PC-3 (cell line): ENCODE data around the gene RGS8. TPM values are rescaled to one million over a fixed set of nuclear protein-coding genes. Genes with fewer than 3 reads are reported as not detected.

Experiments used
- ATAC-seq: fragments of 200-7000 bp; cut with Tn5 transposase; 2 replicates; pipeline ENCODE4 v1.9.1; 2020; ENCODE audit warnings: mild to moderate bottlenecking, moderate library complexity
- BruUV-seq: library from RNA; stranded (reverse); fragments of 400-500 nt; replicated peaks from 2 replicates; lab custom pipeline; 2021; lab: Mats Ljungman, UMichigan
- CTCF ChIA-PET: fragments of 300-600 bp; sonication (Branson Sonifier 250); formaldehyde crosslinking; loops from one replicate; lab custom pipeline; 2022; ENCODE audit warnings: antibody characterized with exemption; lab: Charles Lee
- POLR2A ChIA-PET: fragments of 300-600 bp; sonication (Branson Sonifier 250); formaldehyde crosslinking; loops from one replicate; lab custom pipeline; 2022; ENCODE audit warnings: antibody characterized with exemption; ENCODE audit not compliant: unreplicated experiment; lab: Charles Lee
- DNase-seq: peaks from one replicate; pipeline ENCODE4 v3.0.0-alpha.2; 2015
- H2AFZ ChIP-seq: fragments of 300-600 bp; sonication (generic); 2 replicates; pipeline ENCODE4 v1.6.0; 2016; ENCODE audit warnings: antibody characterized with exemption, low read length
- H3F3A ChIP-seq: fragments of 300-600 bp; sonication (generic); one replicate; pipeline ENCODE4 v1.6.0; 2017; ENCODE audit warnings: antibody characterized with exemption, low read length, control low read depth, mild to moderate bottlenecking; ENCODE audit not compliant: unreplicated experiment
- H3K27ac ChIP-seq: fragments of 300-600 bp; sonication (generic); 2 replicates; pipeline ENCODE4 v1.5.1; 2016; ENCODE audit warnings: mild to moderate bottlenecking, low read length
- H3K27me3 ChIP-seq: fragments of 300-600 bp; sonication (generic); 2 replicates; pipeline ENCODE4 v1.6.1; 2016; ENCODE audit warnings: low read length, mixed read lengths
- H3K36me3 ChIP-seq: fragments of 300-600 bp; sonication (generic); 2 replicates; pipeline ENCODE4 v1.6.1; 2016; ENCODE audit warnings: low read depth, mixed run types, low read length, mixed read lengths
- H3K4me1 ChIP-seq: fragments of 300-600 bp; sonication (generic); 2 replicates; pipeline ENCODE4 v1.5.1; 2016; ENCODE audit warnings: low read length; ENCODE audit not compliant: insufficient read depth
- H3K4me2 ChIP-seq: fragments of 300-600 bp; sonication (generic); 2 replicates; pipeline ENCODE4 v1.6.0; 2016; ENCODE audit warnings: low read length
- H3K4me3 ChIP-seq: fragments of 300-600 bp; sonication (generic); 2 replicates; pipeline ENCODE4 v1.5.1; 2016; ENCODE audit warnings: mild to moderate bottlenecking, low read length, mixed read lengths
- H3K79me2 ChIP-seq: fragments of 300-600 bp; sonication (generic); 2 replicates; pipeline ENCODE4 v1.6.1; 2017; ENCODE audit warnings: low read length, mixed read lengths
- H3K9ac ChIP-seq: fragments of 300-600 bp; sonication (generic); 2 replicates; pipeline ENCODE4 v1.6.0; 2016; ENCODE audit warnings: mild to moderate bottlenecking, low read length
- H3K9me2 ChIP-seq: fragments of 300-600 bp; sonication (generic); replicated peaks from 2 replicates; pipeline ENCODE4 v1.6.1; 2016; ENCODE audit warnings: mixed run types, low read length, mixed read lengths
- H3K9me3 ChIP-seq: fragments of 300-600 bp; sonication (generic); 2 replicates; pipeline ENCODE4 v1.6.1; 2016; ENCODE audit warnings: low read length, mixed read lengths
- H4K20me1 ChIP-seq: fragments of 300-600 bp; sonication (generic); 2 replicates; pipeline ENCODE4 v1.6.1; 2016; ENCODE audit warnings: low read length, mixed read lengths
- EZH2 ChIP-seq: fragments of 300-600 bp; sonication (generic); IDR thresholded peaks from one replicate; pipeline ENCODE4 v1.6.1; 2017; ENCODE audit warnings: antibody characterized with exemption, mild to moderate bottlenecking, low read length; ENCODE audit not compliant: unreplicated experiment
- EZH2phosphoT487 ChIP-seq: fragments of 300-600 bp; sonication (generic); IDR thresholded peaks from 2 replicates; pipeline ENCODE4 v1.6.1; 2018; ENCODE audit warnings: mild to moderate bottlenecking, antibody characterized with exemption, low read length, borderline replicate concordance
- intact Hi-C: fragments of 100-400 bp; cut with micrococcal nuclease; formaldehyde crosslinking; loops from 2 replicates; pipeline ENCODE4 v1.9.0; 2023
- total RNA-seq: library from RNA; depleted of rRNA; stranded (reverse); fragments of >200 nt; gene quantifications from 2 replicates; pipeline ENCODE4 v1.2.3, GENCODE V29; 2014
- TF ChIP-seq, protein P1 (sequence below): fragments of 300-600 bp; sonication (generic); conservative IDR thresholded peaks from 2 replicates; pipeline ENCODE4 v1.5.1; 2017; ENCODE audit warnings: antibody characterized with exemption, low read depth, mild to moderate bottlenecking, low read length

The RGS8 gene
- total RNA-seq, 1 experiment from 2014 or later: not detected

DNA sequence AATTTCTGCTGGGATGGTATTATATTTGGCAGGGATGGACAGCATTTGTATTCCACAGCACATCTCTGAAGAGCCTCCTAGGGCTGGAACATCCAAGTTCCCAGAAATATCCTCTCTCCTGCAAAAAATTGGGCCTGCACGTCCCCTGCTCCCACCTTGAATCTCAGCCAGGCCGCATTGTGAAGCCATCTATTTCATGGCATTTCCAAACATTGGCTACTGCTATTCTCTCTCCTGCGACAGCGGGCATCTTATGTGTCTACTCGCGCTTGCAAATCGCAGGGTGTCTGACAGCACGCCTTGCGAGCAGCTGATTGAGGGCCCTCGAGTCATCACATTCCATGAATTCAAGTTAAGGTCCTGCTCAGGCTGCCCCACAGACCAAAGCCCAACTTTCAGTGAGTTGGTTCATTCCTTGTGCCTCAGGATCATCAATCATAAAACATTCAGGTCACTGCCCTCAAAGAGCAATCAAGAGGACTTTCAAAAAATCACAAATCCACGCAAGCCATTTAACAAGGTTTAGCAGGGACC, 15.8 kb downstream of the RGS8 start:
- no peak overlapping the region for H3K9ac ChIP-seq
- H3K4me1 ChIP-seq: no peaks in the 10 kb centered on the region
- no peak overlapping the region for H3K4me2 ChIP-seq
- H2AFZ ChIP-seq: no peak overlapping the region
- H3K9me3 ChIP-seq: no peaks in the 10 kb centered on the region
- no peaks in the 10 kb centered on the region for H4K20me1 ChIP-seq
- H3K4me3 ChIP-seq: no peak overlapping the region
- H3K79me2 ChIP-seq: no peaks in the 10 kb centered on the region
- H3F3A ChIP-seq: no peaks in the 10 kb centered on the region
- intact Hi-C loops: no loop called here
- no peak overlapping the region for H3K27ac ChIP-seq
- ATAC-seq (no peak), DNase-seq (no peak)
- H3K36me3 ChIP-seq: no peaks in the 10 kb centered on the region
- no peaks in the 10 kb centered on the region for H3K9me2 ChIP-seq
- BruUV-seq: no TSS peak
- H3K27me3 ChIP-seq: peaks cover 15% of the 10 kb centered on the region; the same call in 1 of the 2 replicates
- CTCF ChIA-PET: no interaction called here
- TF ChIP-seq, protein P1, sequence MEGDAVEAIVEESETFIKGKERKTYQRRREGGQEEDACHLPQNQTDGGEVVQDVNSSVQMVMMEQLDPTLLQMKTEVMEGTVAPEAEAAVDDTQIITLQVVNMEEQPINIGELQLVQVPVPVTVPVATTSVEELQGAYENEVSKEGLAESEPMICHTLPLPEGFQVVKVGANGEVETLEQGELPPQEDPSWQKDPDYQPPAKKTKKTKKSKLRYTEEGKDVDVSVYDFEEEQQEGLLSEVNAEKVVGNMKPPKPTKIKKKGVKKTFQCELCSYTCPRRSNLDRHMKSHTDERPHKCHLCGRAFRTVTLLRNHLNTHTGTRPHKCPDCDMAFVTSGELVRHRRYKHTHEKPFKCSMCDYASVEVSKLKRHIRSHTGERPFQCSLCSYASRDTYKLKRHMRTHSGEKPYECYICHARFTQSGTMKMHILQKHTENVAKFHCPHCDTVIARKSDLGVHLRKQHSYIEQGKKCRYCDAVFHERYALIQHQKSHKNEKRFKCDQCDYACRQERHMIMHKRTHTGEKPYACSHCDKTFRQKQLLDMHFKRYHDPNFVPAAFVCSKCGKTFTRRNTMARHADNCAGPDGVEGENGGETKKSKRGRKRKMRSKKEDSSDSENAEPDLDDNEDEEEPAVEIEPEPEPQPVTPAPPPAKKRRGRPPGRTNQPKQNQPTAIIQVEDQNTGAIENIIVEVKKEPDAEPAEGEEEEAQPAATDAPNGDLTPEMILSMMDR: no peak
- TF ChIP-seq EZH2 (no peak), EZH2phosphoT487 (no peak)
- POLR2A ChIA-PET: no interaction called here

DNA sequence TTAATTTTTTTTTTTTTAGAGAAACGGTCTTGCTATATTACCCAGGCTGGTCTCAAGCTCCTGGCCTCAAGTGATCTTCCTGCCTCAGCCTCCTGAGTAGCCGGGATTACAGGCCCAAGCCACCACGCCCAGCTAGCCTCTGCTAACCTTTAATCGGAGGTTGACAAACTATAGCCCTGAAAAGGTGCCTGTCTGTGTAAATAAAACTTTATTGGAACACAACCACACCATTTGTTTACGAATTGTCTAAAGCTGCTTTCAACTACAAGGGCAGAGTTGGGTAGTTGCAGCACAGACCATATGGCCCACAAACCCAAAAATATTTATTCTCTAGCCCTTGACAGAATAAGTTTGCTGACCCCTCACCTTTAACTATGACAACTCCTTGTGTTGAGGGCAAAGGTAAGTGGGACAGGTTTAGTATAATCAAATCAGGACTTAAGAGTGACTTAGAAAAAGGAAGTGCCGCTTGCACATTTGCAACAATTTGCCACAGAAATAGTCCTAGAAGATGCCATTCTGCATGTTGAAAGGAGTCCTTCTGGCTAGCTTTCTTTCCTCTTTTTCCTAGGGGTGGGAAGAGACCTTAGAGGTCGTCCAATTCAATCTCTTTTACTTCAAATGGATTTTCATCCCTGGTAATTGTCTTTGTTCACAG, 16.4 kb downstream of the RGS8 start:
- H2AFZ ChIP-seq: no peak overlapping the region
- H3K4me3 ChIP-seq: no peak overlapping the region
- TF ChIP-seq EZH2phosphoT487 (no peak), EZH2 (no peak)
- TF ChIP-seq, protein P1: no peak
- ChIA-PET POLR2A (no interaction called here), CTCF (no interaction called here)
- ATAC-seq (no peak), DNase-seq (no peak)
- intact Hi-C loops: no loop called here
- H3K4me2 ChIP-seq: no peak overlapping the region
- peaks cover 15% of the 10 kb centered on the region for H3K27me3 ChIP-seq
- no peaks in the 10 kb centered on the region for H3K4me1 ChIP-seq
- H3K36me3 ChIP-seq: no peaks in the 10 kb centered on the region
- no peaks in the 10 kb centered on the region for H3K9me3 ChIP-seq
- no peaks in the 10 kb centered on the region for H3K9me2 ChIP-seq
- no peak overlapping the region for H3K9ac ChIP-seq
- no peaks in the 10 kb centered on the region for H4K20me1 ChIP-seq
- no peaks in the 10 kb centered on the region for H3K79me2 ChIP-seq
- no peak overlapping the region for H3K27ac ChIP-seq
- BruUV-seq: no TSS peak
- no peaks in the 10 kb centered on the region for H3F3A ChIP-seq

DNA sequence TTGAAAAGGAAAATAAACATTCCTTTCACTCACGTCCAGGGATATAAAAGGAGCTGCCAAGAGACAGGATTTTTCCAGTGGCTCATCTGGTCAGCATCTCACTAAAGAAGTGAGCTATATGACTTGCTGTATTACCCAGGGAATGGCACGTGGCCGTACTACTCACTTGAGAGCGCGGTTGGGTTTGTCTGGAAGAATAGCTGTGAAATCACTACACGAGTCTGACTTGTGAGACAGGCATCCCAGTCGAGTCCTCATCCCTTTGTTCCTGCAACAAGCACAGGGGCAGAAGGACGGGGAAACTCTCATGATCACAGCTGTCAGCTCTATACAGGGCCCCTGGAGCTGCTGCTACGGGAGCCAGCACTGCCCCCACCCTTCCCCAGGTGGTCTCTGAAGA, 17.7 kb downstream of the RGS8 start:
- ChIA-PET CTCF (no interaction called here), POLR2A (no interaction called here)
- intact Hi-C loops: no loop called here
- BruUV-seq: no TSS peak
- Histone ChIP-seq H3K9ac (no peak overlapping the region), H3K9me2 (no peaks in the 10 kb centered on the region), H3K4me1 (no peaks in the 10 kb centered on the region), H3F3A (no peaks in the 10 kb centered on the region), H3K79me2 (no peaks in the 10 kb centered on the region), H2AFZ (no peak overlapping the region), H4K20me1 (no peaks in the 10 kb centered on the region), H3K36me3 (no peaks in the 10 kb centered on the region), H3K4me2 (no peak overlapping the region), H3K27me3 (peaks cover 22% of the 10 kb centered on the region; the same call in 1 of the 2 replicates), H3K4me3 (no peak overlapping the region), H3K9me3 (no peaks in the 10 kb centered on the region), H3K27ac (no peak overlapping the region)
- TF ChIP-seq EZH2 (no peak), EZH2phosphoT487 (no peak)
- TF ChIP-seq, protein P1: no peak
- DNase-seq: no peak
- no peak for ATAC-seq
